Activated B cell treated with CpG ODN at 0.5 μM for 24 hours (primary cell): Measurements from ENCODE around the gene COL25A1. TPM values are rescaled to one million over a fixed set of nuclear protein-coding genes. Genes with fewer than 3 reads are reported as not detected.
"Not testable (repeated sequence)": the region's sequence is repeated elsewhere in the genome, so short reads cannot be mapped to it uniquely, and the experiment has no call there.

ENCODE experiments used
- ATAC-seq: fragments of 200-7000 bp; cut with Tn5 transposase; one replicate; pipeline ENCODE4 v1.10.0; 2021; ENCODE audit warnings: low read depth, mild to moderate bottlenecking, moderate library complexity
- CTCF ChIA-PET: fragments of 350-600 bp; sonication (Branson Sonifier 250); formaldehyde crosslinking; loops from one replicate; lab custom pipeline; 2021; ENCODE audit warnings: antibody characterized with exemption; lab: Charles Lee
- POLR2A ChIA-PET: fragments of 350-600 bp; sonication (Branson Sonifier 250); formaldehyde crosslinking; loops from one replicate; lab custom pipeline; 2021; ENCODE audit warnings: antibody characterized with exemption; lab: Charles Lee
- DNase-seq: peaks from one replicate; pipeline ENCODE4 v3.0.0; 2022
- H3K27ac Mint-ChIP-seq: one replicate; pipeline ENCODE4 v1.8.0; 2020; ENCODE audit warnings: mixed read lengths
- H3K27me3 Mint-ChIP-seq: one replicate; pipeline ENCODE4 v1.8.0; 2021; ENCODE audit warnings: mixed read lengths
- H3K36me3 Mint-ChIP-seq: one replicate; pipeline ENCODE4 v1.8.0; 2021; ENCODE audit warnings: low read depth, mixed read lengths
- H3K4me1 Mint-ChIP-seq: one replicate; pipeline ENCODE4 v1.8.0; 2021; ENCODE audit warnings: mixed read lengths
- H3K4me3 Mint-ChIP-seq: one replicate; pipeline ENCODE4 v1.8.0; 2020; ENCODE audit warnings: mild to moderate bottlenecking, mixed read lengths
- H3K9me3 Mint-ChIP-seq: one replicate; pipeline ENCODE4 v1.8.0; 2020; ENCODE audit warnings: mixed read lengths
- CTCF ChIP-seq: fragments of 200-600 bp; IDR thresholded peaks from one replicate; pipeline ENCODE4 v1.8.0; 2022; ENCODE audit warnings: antibody characterized with exemption, mild to moderate bottlenecking
- intact Hi-C: fragments of 100-400 bp; cut with micrococcal nuclease; formaldehyde crosslinking; loops from one replicate; pipeline ENCODE4 v1.15.1; 2024
- total RNA-seq: library from RNA; stranded (reverse); gene quantifications from 2 replicates; pipeline ENCODE4 v1.2.3, GENCODE V29; 2022

COL25A1 gene
- total RNA-seq, 1 donor from 2014 or later = not detected

- H3K4me1 Mint-ChIP-seq = no peaks in the 10 kb centered on the region
- intact Hi-C loops = no loop called here
- ChIA-PET CTCF (no interaction called here), POLR2A (no interaction called here)
- H3K4me3 Mint-ChIP-seq = no peak overlapping the region
- no peaks in the 10 kb centered on the region for H3K36me3 Mint-ChIP-seq
- no peaks in the 10 kb centered on the region for H3K27me3 Mint-ChIP-seq
- H3K9me3 Mint-ChIP-seq = no peaks in the 10 kb centered on the region
- no peak for TF ChIP-seq CTCF
- DNase-seq = no peak
- no peak for ATAC-seq
- no peak overlapping the region for H3K27ac Mint-ChIP-seq
These were observed 223.3 kb downstream of the COL25A1 start for GRCh38 chr4:109079201-109079600.

GRCh38 chr4:109078724-109079123 lies 223.7 kb downstream of the COL25A1 start:
- no peak overlapping the region for H3K27ac Mint-ChIP-seq
- H3K4me1 Mint-ChIP-seq = no peaks in the 10 kb centered on the region
- no peak overlapping the region for H3K4me3 Mint-ChIP-seq
- ATAC-seq = no peak
- no peaks in the 10 kb centered on the region for H3K9me3 Mint-ChIP-seq
- H3K36me3 Mint-ChIP-seq = no peaks in the 10 kb centered on the region
- no peak for DNase-seq
- ChIA-PET CTCF (no interaction called here), POLR2A (no interaction called here)
- intact Hi-C loops = no loop called here
- H3K27me3 Mint-ChIP-seq = no peaks in the 10 kb centered on the region
- no peak for TF ChIP-seq CTCF

- Mint-ChIP-seq H3K27ac (no peak overlapping the region), H3K4me1 (no peaks in the 10 kb centered on the region), H3K36me3 (no peaks in the 10 kb centered on the region), H3K4me3 (no peak overlapping the region), H3K27me3 (no peaks in the 10 kb centered on the region), H3K9me3 (no peaks in the 10 kb centered on the region)
- DNase-seq (no peak), ATAC-seq (no peak)
- intact Hi-C loops = no loop called here
- ChIA-PET POLR2A (no interaction called here), CTCF (no interaction called here)
- no peak for TF ChIP-seq CTCF
These were observed 225.0 kb downstream of the COL25A1 start for GRCh38 chr4:109077505-109077904.

GRCh38 chr4:109076709-109077108 lies 225.7 kb downstream of the COL25A1 start:
- H3K4me1 Mint-ChIP-seq, H3K9me3 Mint-ChIP-seq, intact Hi-C loops, DNase-seq, H3K36me3 Mint-ChIP-seq, H3K4me3 Mint-ChIP-seq, ATAC-seq, H3K27me3 Mint-ChIP-seq, POLR2A ChIA-PET, H3K27ac Mint-ChIP-seq, CTCF ChIA-PET: not testable (repeated sequence)

- ChIA-PET POLR2A (no interaction called here), CTCF (no interaction called here)
- Mint-ChIP-seq H3K27ac (no peak overlapping the region), H3K4me1 (no peaks in the 10 kb centered on the region), H3K36me3 (no peaks in the 10 kb centered on the region), H3K4me3 (no peak overlapping the region), H3K27me3 (no peaks in the 10 kb centered on the region), H3K9me3 (no peaks in the 10 kb centered on the region)
- DNase-seq = no peak
- intact Hi-C loops = no loop called here
- no peak for ATAC-seq
- no peak for TF ChIP-seq CTCF
These were observed 226.8 kb downstream of the COL25A1 start for GRCh38 chr4:109075621-109076020.

- DNase-seq = no peak
- CTCF ChIA-PET = no interaction called here
- intact Hi-C loops = no loop called here
- H3K4me1 Mint-ChIP-seq = no peaks in the 10 kb centered on the region
- no peak overlapping the region for H3K27ac Mint-ChIP-seq
- TF ChIP-seq CTCF = no peak
- H3K27me3 Mint-ChIP-seq = no peaks in the 10 kb centered on the region
- no peaks in the 10 kb centered on the region for H3K9me3 Mint-ChIP-seq
- no peak overlapping the region for H3K4me3 Mint-ChIP-seq
- no peaks in the 10 kb centered on the region for H3K36me3 Mint-ChIP-seq
- POLR2A ChIA-PET = no interaction called here
- ATAC-seq = no peak
These were observed 229.9 kb downstream of the COL25A1 start for GRCh38 chr4:109072595-109072994.

- H3K4me3 Mint-ChIP-seq, DNase-seq, H3K27me3 Mint-ChIP-seq, H3K36me3 Mint-ChIP-seq, H3K4me1 Mint-ChIP-seq, intact Hi-C loops, ATAC-seq, H3K9me3 Mint-ChIP-seq, CTCF ChIA-PET, POLR2A ChIA-PET, H3K27ac Mint-ChIP-seq: not testable (repeated sequence)
These were observed 231.8 kb downstream of the COL25A1 start for GRCh38 chr4:109070677-109071076.
